Stimulated activated CD4-positive, alpha-beta T cell treated with anti-CD3 and anti-CD28 coated beads, Interleukin-1b, Interleukin-23, amount 100 ng/mL, for 1 hour (primary cell): Measurements from ENCODE around the gene ZCCHC14.

Experiments used
- DNase-seq, 2 donors: peaks; one replicate each; pipeline ENCODE4 v3.0.0-alpha.2; 2020; ENCODE audit warnings: low read depth in 2 of 2

Gene ZCCHC14

DNA sequence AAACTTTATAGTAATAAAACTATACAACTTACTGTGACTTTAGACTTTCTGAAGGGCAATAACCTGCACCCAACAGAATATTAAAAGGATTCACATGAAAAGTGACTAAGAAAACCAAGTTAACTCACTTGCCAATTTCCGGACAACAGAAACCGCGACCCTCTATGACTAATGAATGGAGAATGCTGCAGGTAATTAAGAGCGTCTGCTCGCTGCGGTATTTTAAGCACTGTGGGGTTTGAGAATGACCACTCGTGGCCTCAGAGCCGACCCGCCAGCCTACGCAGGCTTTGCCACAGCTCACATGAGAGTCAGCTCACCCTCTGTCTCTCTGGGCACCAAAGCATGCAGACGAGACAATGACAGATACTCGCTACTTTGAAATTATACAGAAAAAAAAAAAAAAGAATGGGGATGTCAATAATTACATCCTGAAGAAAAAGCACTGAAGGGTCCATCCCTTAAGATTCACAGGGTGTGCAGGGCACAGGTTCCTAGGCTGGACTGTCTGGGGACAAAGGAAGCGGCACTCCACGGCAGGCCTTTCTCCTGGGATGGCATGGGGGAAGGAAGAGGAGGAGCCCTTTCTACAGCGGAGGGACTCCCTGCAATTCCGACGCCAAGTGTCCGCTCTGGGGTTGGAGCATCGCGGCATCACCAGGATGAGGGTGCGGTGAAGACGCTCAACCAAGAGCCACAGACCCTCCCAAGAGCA is 35.0 kb downstream of the ZCCHC14 start:
- DNase-seq = no peak

GRCh38 chr16:87457061-87457611 is 35.7 kb downstream of the ZCCHC14 start:
- no peak for DNase-seq

GRCh38 chr16:87454391-87454790 is 38.4 kb downstream of the ZCCHC14 start:
- DNase-seq = no peak

DNA sequence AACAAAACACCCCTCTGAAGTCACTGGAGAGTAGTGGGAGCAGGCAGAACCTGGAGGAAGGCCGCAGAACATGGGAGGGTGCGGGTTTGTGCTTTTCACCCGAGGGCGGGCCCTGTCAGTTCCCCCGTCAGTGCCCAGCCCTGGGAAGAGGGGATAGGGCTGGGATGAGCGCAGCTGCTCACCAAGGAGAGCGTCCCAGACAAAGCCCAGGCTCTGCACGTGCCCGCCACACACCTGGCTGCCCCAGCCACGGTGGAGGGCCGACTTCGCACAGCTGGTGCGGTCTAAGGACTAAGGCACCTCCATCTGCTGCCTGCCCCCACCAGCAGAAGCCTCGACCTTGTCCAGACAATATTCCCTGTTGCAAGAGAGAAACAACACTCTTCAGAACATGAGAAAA is 39.5 kb downstream of the ZCCHC14 start:
- DNase-seq = no peak

DNA sequence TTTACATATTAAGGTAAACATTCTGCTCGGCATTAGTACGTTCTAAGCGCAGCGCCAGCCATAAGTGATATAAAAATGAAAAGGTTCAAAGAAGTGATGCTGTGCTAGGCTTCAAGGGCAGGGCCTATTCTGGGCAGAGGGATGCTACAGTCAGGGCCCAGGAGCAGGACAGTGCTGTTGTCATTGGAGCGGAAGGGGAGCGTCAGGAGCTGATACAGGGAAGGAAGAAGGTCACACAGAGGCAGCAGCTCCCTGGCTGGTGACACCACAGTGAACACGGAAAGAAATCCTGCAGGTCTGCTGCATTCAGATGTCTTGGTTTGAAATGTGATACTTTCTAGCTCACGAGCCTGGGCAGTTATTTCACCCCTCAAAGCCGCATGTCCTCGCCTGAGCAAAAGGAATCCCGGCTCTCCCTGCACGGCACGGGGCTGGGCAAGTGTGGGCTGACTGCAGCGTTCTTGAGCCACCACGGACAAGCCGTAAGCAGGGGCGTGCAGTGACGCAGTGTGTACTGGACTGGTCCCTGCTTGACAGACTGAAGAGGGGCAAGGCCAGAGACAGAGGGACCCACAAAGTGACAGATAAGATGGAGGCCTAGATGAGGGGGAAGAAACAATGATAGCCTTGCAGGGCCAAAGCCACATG is 41.1 kb downstream of the ZCCHC14 start:
- DNase-seq = no peak

DNA sequence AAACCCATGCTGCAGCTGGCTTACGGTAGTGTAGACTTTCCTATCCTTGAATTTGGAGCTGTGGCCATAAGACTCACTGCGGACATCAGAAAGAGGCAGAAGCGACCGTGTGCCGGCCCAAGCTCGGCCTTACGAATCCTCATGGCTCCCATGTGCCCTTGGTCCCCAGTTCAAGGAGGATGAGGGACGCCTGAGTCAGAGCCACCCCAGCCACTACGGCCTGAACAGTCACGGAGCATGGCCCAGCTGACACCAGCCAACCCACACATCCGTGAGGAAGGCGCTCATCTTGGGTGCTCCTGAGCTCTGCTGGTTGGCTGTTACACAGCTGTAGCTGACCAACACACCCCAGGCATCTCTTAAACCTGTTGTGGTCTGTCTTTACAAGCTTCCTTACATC is 44.0 kb downstream of the ZCCHC14 start:
- DNase-seq = no peak

GRCh38 chr16:87447323-87447722 is 45.5 kb downstream of the ZCCHC14 start:
- DNase-seq = no peak

DNA sequence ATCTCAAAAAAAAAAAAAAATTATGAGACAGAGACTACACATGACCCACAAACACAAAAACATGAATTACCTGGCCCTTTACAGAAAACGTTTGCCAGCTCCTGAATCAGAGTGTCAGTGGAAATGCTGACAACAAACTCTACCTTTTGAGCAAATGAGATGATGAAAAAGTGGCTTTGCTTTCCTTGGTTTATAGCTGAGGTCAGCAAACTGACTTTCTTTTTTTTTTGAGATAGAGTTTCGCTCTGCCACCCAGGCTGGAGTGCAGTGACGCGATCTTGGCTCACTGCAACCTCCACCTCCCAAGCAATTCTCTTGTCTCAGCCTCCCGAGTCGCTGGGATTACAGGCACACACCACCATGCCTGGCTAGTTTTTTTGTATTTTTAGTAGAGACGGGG is 46.3 kb downstream of the ZCCHC14 start:
- no peak for DNase-seq

DNA sequence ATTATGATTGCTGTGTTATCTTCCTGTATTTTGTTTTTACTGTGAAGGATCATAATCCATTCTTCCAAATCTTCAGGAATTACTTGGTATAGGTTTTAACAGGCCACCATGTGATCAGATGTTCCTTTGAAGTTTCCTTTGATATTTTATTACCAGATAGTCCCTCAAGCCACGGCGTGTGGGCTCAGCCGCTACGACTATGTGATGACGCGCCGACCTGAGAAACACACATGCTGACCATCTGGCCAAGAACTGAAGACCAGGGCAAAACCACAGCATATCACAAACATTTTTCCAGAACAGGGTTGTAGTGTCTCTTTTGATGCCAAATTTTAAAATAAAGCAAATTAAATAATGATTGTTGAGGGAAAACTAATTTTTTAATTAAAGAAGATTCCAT is 47.3 kb downstream of the ZCCHC14 start:
- no peak for DNase-seq

DNA sequence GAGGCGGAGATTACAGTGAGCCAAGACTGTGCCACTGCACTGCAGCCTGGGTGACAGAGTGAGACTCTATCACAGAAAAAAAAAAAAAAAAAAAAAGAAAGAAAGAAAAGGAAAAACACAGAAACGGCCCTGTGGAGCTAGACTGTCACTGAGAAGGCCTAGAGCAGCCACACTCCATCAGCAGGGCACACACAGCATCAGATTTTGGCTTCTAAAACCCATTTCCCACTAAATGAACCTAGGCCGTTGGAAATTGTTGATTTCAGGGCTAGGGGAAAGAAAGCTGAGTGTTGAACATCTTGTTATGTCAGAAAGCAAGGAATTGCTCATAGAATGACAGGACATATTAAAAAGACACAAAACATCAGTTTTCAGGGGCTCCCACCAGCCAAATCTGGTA is 48.9 kb downstream of the ZCCHC14 start:
- no peak for DNase-seq

GRCh38 chr16:87443016-87443415 is 49.8 kb downstream of the ZCCHC14 start:
- DNase-seq = no peak

DNA sequence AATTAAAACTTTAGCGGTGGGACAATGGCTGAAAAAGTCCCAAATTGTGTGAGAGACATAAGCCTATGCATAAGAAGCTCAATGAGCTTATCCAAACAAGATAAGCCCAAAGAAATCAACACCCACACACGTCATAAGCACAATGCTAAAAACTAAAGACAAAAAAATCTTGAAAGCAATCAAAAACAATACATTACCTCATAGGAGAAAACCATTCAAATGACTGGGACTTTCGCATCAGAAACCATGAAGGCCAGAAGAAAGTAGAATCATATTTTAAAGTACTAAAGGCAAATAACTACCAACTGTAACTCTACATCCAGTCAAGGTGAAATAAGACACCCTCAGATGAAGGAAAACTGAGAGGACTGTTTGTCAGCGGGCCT is 50.2 kb downstream of the ZCCHC14 start:
- no peak for DNase-seq

DNA sequence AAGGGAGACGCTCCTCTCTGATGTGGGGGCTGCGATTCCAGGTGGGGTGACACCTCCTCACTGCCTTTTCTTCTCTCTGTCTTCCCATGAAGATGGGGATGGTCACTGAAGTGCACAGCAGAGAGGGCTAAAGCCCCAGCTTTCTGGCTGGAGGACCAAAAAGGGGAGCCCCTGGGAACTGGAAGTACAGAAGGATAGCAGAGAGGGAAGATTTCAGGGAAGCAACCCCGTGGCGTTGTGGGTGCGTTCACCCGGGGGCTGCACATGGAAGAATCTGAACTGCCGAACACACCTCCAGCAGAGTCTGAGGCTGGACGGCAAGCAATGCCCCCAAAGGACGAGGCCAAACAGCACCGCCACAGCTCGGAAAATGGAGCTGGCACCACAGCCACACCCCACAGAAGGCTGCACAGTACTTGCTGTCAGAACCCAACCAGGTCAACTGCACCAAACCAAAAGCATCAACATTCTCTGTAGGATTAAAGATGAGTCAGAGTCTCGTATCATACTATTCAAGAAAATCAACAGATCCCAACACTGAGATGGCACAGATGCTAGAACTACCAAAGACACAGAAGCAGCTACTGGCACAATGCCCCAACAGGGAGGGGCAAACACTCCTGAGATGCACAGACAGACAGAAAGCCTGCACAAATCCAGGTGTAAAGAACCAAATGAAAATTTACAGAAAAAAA is 50.8 kb downstream of the ZCCHC14 start:
- no peak for DNase-seq

- DNase-seq = no peak
Observed at GRCh38 chr16:87439926-87440325, 52.9 kb downstream of the ZCCHC14 start.

GRCh38 chr16:87438611-87438985 is 54.2 kb downstream of the ZCCHC14 start:
- DNase-seq = no peak

DNA sequence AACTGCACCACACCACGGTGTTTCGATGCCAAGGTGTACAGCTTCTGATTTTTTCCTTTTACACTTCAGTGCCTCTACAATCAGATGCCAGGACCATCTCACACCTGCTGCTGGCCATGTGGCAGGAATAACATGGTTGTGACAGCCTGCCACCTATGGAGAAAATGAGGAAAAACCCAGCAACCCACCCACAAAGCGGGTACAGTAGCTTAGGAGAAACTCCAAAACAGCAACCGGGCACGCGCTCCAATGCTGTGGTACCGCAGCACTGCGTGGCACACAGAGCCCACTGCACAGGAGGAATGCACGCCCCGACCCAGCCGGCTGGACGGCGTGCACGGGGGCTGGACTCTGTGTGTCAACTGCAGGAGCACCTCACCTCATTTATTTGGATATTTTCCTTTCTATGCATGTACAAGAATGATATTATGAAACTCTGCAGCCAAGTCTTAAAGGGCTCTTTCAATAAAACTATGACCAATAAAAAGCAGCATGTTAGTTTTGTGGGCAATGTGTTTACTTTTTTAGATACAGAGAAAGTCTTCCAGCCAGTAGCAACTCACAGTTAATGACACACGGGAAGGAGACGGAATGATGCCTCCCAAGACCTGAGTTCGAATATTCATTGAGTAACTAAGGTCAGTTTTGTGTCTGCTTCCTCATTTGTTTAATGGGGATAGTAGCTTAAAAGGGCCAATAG is 54.8 kb downstream of the ZCCHC14 start:
- DNase-seq = no peak

GRCh38 chr16:87437327-87437726 is 55.5 kb downstream of the ZCCHC14 start:
- no peak for DNase-seq

DNA sequence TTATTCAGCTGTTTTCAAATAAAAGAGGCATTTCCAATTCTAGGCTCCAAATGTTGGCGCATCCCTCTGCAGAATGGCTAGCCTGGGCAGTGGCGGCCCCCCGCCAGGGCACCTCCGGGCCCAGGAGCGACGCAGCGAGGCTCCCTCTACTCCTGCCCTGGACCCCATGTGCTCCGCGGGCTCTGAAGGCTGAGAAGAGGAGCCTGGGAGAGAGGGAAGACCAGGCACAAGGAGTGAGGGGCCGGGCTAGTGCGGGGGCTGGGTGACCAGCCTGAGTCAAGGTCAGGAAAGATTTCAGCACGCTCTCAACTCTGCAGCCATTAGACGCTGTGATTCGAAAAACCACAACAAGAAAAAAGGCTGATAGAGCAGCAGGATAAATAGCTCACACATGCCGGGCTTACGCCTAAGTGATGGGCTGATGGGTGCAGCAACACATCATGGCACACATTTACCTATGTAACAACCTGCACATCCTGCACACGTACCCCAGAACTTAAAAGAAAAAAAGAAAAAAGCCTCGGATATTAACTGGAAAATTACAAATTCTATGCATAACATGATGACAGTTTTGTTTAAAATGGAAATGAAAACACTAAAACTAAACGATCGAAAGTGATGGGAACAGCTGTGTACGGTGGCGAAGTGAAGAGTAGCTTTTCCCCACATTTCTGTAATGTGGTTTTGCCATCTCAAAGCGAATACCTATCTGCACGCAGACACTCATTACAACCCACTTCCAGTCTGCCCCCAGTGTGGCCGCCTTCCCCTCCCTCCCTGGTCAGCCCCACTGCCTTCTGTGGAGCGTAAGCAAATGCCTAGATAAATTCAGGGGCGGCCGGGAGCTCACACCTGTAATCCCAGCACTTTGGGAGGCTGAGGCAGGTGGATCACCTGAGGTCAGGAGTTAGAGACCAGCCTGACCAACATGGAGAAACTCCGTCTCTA is 56.3 kb downstream of the ZCCHC14 start:
- no peak for DNase-seq

GRCh38 chr16:87435372-87436224 is 57.2 kb downstream of the ZCCHC14 start:
- DNase-seq = no peak

DNA sequence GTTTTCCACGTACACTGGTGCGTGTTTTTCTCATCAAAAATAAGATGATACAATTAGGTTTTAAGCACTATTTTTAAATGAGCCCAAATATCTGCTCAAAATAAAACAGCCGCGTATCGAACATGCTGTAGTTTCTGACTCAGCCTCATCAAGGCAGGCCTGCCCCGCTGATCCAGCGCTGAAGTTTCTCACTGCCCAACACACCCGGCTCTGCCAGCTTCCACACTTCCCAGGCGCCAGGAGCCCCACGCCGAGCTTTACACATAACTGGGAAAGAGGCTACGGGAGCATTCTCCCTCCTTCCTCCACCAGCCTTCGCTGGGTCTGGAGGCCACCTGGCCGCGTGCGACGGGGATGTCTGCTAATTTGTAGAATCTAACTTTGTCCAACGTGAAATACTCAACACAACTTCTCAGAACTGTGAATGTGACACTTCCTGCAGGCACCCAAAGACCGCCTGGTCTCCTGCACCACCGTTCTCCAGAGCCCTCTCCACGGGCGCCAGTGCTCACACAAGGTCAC is 58.6 kb downstream of the ZCCHC14 start:
- DNase-seq = no peak
